ENCODE measurements around the gene EIF2A. TPM values are rescaled to one million over a fixed set of nuclear protein-coding genes. Genes with fewer than 3 reads are reported as not detected.

EIF2A gene
- total RNA-seq, 1 donor from 2014 or later: 124 TPM

DNA sequence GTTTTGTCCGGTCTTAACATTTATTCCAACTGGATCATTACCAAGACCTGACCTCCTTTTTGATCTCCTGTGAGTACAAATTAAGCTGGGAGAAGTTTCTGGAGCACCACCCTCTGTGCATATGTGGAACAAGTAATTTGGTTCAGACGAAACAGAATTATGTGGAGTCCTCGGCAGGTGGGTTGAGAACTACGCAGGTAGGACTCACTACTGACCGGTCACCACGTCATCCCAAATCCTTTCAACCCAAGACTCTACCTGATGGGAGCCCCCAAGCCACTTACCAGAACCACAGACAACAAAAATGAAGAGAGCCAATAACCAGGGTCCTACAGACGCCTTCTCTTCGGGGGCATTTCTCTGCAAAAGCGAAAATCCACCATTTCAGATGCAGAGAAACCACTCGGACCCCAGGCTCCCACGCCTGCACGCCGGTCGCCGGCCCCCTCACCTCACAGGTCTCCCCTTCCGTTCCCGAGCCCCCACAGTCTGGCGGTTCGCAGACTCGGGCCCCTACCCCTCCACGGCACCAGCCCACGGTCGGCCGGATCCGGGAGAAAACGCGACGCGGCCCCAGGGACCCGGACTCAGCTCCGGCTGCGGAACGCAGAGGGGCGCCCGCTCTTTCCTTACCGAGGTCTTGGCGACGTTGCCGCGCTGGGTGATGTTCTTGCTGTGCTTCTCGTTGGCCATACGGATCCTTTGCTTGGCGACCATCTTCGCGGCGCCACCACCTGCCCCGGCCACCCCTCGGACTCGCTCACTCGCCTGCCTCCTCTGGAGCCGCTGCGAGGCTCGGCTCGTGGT, 965 bp upstream of the EIF2A start:
- peak overlapping the region; percentile 92 for H3K27ac Mint-ChIP-seq
- peaks cover 55% of the 10 kb centered on the region for H3K4me1 Mint-ChIP-seq (ENCODE audit: low read depth)
- intact Hi-C loops (cut with micrococcal nuclease): loop anchor here (1.0 to 10.0 kb wide), 7 partner anchors 58 to 793 kb away; partner anchors contain the start of genes COMMD2, ERICH6, MED12L and SELENOT
- H3K27me3 Mint-ChIP-seq (ENCODE audit: low read depth): no peaks in the 10 kb centered on the region
- H3K36me3 Mint-ChIP-seq (ENCODE audit: low read depth): peaks cover 75% of the 10 kb centered on the region
- peak; percentile 50 for DNase-seq (ENCODE audit: low spot score)
- H3K4me3 Mint-ChIP-seq (ENCODE audit: low read depth): peak overlapping the region; percentile 97
- no peaks in the 10 kb centered on the region for H3K9me3 Mint-ChIP-seq

DNA sequence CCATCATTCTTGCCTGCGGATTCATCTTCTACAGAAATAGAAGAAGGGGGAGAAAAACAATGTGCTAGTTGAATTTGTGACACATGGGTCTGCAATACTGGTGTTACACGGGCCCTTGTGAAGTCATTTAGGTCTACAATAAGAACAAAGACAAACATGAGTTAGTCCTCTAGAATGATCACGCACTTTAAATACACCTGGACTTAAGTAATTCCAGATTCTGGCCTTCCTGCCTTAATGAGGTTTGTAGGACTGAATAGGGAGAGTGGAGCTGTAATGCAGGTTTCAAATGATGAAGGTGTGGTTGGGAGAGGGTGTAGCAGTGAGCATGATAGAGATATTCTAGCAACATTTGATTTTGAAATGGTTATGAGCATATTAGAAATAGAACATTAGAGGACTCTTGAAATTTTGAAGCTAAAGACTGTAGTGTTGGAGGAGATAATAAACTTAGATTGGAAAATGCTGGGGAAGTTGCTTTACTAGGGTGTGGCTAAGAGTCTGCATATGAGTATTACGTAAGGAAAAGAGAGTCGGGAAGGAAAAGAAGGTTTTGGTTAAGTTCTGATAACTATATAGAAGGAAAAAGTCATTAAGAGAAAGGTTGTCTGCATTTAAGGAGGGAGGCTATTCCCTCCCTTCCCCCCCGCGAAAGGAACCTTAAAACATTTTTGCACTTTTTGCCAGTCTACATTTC, 606 bp downstream of the EIF2A start:
- H3K4me1 Mint-ChIP-seq (ENCODE audit: low read depth): peaks cover 53% of the 10 kb centered on the region
- peak overlapping the region; percentile 97 for H3K4me3 Mint-ChIP-seq (ENCODE audit: low read depth)
- H3K36me3 Mint-ChIP-seq (ENCODE audit: low read depth): peaks cover 67% of the 10 kb centered on the region
- no peaks in the 10 kb centered on the region for H3K27me3 Mint-ChIP-seq (ENCODE audit: low read depth)
- no peak for DNase-seq (ENCODE audit: low spot score)
- H3K9me3 Mint-ChIP-seq: no peaks in the 10 kb centered on the region
- peak overlapping the region; percentile 92 for H3K27ac Mint-ChIP-seq
- intact Hi-C loops (cut with micrococcal nuclease): loop anchor here (1.0 to 10.0 kb wide), 4 partner anchors 36 to 794 kb away; partner anchors contain the start of genes COMMD2 and MED12L

DNA sequence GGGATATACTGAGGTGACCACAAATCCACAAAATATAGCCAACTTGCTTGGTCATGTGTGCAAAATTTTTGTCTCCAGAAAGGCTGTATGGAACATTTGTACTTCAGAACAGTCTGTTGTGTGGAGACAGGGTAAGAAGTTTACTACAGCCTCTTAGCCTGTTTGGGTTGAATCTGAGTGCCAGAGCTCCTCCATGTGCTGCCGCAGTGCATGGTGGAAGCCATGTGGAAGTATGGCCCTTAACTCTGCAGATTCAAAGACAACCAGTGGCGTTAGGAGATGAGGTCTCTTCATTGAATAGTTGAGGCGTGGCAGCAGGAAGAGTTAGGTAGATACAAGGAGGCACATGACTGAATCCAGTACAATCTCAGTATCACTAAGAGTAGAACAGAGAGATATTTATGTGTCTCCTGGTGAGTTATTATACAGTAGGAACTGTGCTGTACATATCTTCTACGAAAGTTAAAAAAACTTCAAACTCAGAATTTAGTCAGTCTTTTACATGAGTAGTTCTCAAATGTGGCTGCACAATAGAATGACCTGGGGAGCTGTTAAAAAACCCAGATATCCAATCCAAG, 9.4 kb downstream of the EIF2A start:
- no peak overlapping the region for H3K4me3 Mint-ChIP-seq (ENCODE audit: low read depth)
- H3K36me3 Mint-ChIP-seq (ENCODE audit: low read depth): peaks cover 66% of the 10 kb centered on the region
- DNase-seq (ENCODE audit: low spot score): no peak
- intact Hi-C loops (cut with micrococcal nuclease): no loop called here
- peaks cover 39% of the 10 kb centered on the region for H3K4me1 Mint-ChIP-seq (ENCODE audit: low read depth)
- H3K9me3 Mint-ChIP-seq: no peaks in the 10 kb centered on the region
- H3K27me3 Mint-ChIP-seq (ENCODE audit: low read depth): no peaks in the 10 kb centered on the region
- no peak overlapping the region for H3K27ac Mint-ChIP-seq

DNA sequence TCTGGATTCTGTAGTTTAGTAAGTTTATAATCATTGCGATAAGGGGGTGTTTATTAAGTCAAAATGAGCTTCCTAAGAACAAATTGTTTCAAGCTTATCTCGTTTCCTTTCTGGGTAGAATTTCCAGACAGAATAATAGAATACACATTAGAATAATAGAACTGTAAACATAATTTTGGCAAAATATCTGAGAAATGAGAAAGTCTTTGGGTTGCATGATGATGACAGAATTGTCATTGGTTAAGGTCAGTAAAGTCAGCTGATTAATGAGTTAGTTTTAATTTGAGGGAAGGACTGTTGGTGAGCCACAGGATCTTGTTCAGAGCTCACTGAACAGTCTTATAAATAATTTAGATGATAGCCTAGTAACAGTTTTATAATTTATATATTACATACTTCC, 10.2 kb downstream of the EIF2A start:
- H3K27ac Mint-ChIP-seq: no peak overlapping the region
- no peaks in the 10 kb centered on the region for H3K27me3 Mint-ChIP-seq (ENCODE audit: low read depth)
- H3K36me3 Mint-ChIP-seq (ENCODE audit: low read depth): peaks cover 65% of the 10 kb centered on the region

DNA sequence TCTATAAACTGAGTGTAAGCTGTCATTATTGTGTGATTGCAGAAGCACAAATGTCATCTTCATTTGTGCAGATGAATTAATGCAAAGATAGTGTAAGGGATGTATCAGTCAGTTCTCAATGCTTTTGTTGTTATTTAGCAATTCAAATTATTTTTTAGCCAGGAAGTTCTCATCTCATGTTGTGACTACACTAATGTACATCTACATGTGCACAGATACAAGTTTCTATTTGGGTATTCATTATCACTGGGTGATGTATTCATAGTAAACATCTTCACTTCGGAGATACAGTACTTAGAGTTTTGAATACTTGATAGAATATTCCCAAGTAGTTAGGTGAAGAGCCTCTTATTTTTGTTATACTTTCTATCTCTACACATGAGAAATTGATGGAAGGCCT, 11.1 kb downstream of the EIF2A start:
- no peak for DNase-seq (ENCODE audit: low spot score)
- Mint-ChIP-seq H3K4me1 (ENCODE audit: low read depth) (peaks cover 32% of the 10 kb centered on the region), H3K27ac (no peak overlapping the region), H3K27me3 (ENCODE audit: low read depth) (no peaks in the 10 kb centered on the region), H3K9me3 (no peaks in the 10 kb centered on the region), H3K4me3 (ENCODE audit: low read depth) (no peak overlapping the region), H3K36me3 (ENCODE audit: low read depth) (peaks cover 69% of the 10 kb centered on the region)
- intact Hi-C loops (cut with micrococcal nuclease): no loop called here

More for the DNA sequence above, 10.2 kb downstream of the EIF2A start:
- no peak for DNase-seq (ENCODE audit: low spot score)
- intact Hi-C loops (cut with micrococcal nuclease): no loop called here
- Mint-ChIP-seq H3K9me3 (no peaks in the 10 kb centered on the region), H3K4me1 (ENCODE audit: low read depth) (peaks cover 36% of the 10 kb centered on the region), H3K4me3 (ENCODE audit: low read depth) (no peak overlapping the region)

DNA sequence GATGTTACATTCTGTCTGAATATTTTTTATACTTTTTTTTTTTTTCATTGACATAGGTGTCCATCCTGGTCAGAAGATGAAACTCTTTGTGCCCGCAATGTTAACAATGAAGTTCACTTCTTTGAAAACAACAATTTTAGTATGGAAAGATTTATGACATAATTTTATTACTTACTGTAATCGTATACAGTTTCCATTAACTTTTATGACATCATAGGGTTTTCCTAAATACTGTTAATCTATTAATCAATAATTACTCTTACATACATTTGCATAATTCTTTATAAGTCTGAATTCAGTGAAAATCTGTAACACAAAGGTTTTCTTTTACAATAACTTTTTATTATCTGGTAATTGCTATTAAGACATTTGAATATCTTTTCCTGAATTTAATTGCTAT, 17.7 kb downstream of the EIF2A start:
- Mint-ChIP-seq H3K27me3 (ENCODE audit: low read depth) (no peaks in the 10 kb centered on the region), H3K27ac (no peak overlapping the region), H3K9me3 (no peaks in the 10 kb centered on the region), H3K4me1 (ENCODE audit: low read depth) (peaks cover 8% of the 10 kb centered on the region), H3K36me3 (ENCODE audit: low read depth) (peaks cover 60% of the 10 kb centered on the region), H3K4me3 (ENCODE audit: low read depth) (no peak overlapping the region)
- no peak for DNase-seq (ENCODE audit: low spot score)
- intact Hi-C loops (cut with micrococcal nuclease): no loop called here

DNA sequence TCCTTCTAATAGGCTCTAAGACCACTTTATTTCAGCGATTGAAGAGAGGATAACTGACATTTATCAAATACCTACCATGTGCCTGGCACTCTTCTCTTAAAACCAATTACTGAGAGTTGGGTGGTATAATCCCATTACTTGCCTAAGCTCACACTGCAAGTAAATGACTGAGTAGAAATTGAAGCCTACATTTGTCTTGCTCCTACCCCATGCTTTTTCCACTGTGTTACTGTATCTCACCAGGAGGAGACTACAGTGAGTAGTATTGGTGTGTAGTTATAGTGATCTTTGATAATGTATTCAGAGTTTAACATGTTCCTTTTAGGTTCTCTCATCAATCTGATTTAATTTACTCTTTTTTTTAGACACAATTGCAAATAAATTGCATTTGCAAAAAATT, 20.7 kb downstream of the EIF2A start:
- Mint-ChIP-seq H3K4me1 (ENCODE audit: low read depth) (no peaks in the 10 kb centered on the region), H3K27ac (no peak overlapping the region), H3K4me3 (ENCODE audit: low read depth) (no peak overlapping the region), H3K9me3 (no peaks in the 10 kb centered on the region), H3K27me3 (ENCODE audit: low read depth) (no peaks in the 10 kb centered on the region), H3K36me3 (ENCODE audit: low read depth) (peaks cover 61% of the 10 kb centered on the region)
- intact Hi-C loops (cut with micrococcal nuclease): no loop called here
- DNase-seq (ENCODE audit: low spot score): no peak

DNA sequence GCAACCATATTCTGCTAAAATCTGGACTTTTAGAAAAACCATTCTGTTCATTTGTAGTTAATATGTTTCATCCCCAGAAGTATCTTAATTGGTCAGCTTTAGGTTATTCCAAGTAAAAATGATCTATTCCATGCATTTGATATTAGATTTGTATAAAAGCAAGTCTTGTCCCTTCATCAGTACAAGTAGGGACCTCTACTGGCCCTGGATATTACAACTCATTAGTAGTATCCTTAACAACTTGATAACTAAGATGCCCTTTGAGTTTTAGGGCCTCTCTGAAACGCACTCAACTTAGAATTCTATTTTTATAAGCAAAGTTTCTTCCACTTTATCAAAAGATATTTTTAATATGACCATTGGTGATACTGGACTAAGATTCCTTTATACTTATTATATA, 31.3 kb downstream of the EIF2A start:
- intact Hi-C loops (cut with micrococcal nuclease): no loop called here
- Mint-ChIP-seq H3K27me3 (ENCODE audit: low read depth) (no peaks in the 10 kb centered on the region), H3K9me3 (no peaks in the 10 kb centered on the region), H3K36me3 (ENCODE audit: low read depth) (peaks cover 68% of the 10 kb centered on the region), H3K4me3 (ENCODE audit: low read depth) (no peak overlapping the region), H3K27ac (no peak overlapping the region), H3K4me1 (ENCODE audit: low read depth) (peaks cover 22% of the 10 kb centered on the region)
- no peak for DNase-seq (ENCODE audit: low spot score)

DNA sequence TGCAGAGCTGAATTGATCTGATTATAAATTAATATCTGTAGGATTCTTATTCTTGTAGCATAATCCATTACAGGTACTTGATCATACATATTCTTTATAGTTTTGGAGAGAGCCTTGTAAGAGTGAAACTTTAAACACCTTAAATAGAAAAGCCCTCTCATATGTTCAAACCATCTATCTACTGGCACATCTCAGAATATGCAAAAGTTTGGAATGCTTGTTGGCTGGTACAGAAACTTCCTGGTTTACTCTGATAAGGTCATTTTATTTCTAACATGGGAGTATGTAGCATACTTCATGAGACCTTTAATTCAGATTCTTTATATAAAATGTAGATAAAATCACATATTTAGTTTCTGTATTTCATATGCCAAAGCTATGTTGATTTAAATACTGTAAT, 34.6 kb downstream of the EIF2A start:
- no peak overlapping the region for H3K4me3 Mint-ChIP-seq (ENCODE audit: low read depth)
- DNase-seq (ENCODE audit: low spot score): no peak
- no peaks in the 10 kb centered on the region for H3K27me3 Mint-ChIP-seq (ENCODE audit: low read depth)
- no peaks in the 10 kb centered on the region for H3K9me3 Mint-ChIP-seq
- peak overlapping the region; percentile 43 for H3K27ac Mint-ChIP-seq
- intact Hi-C loops (cut with micrococcal nuclease): no loop called here
- peaks cover 24% of the 10 kb centered on the region for H3K4me1 Mint-ChIP-seq (ENCODE audit: low read depth)
- peaks cover 64% of the 10 kb centered on the region for H3K36me3 Mint-ChIP-seq (ENCODE audit: low read depth)

DNA sequence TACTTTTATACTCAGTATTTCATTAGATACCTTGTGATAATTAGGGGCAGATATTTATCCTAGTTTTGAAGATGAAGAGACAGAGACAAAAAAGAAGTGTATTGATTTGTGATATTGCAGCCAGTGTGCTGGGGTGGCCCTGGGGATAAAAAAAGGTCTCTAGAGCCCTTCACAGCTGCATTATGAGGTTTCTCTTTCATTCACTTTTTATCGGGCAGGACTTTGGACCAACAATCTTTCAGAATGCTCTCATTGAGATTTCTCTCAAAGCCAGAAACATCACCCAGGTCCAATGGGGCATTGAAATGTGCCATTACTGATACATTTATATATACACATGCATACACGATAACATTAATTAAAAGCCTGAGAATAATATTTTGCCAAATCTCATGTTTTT, 36.0 kb downstream of the EIF2A start:
- peak overlapping the region; percentile 42 for H3K27ac Mint-ChIP-seq
- peaks cover 21% of the 10 kb centered on the region for H3K4me1 Mint-ChIP-seq (ENCODE audit: low read depth)
- intact Hi-C loops (cut with micrococcal nuclease): loop anchor here (1.0 to 2.0 kb wide), 2 partner anchors 20 to 35 kb away; partner anchors contain the start of gene SELENOT
- no peak for DNase-seq (ENCODE audit: low spot score)
- no peaks in the 10 kb centered on the region for H3K9me3 Mint-ChIP-seq
- no peak overlapping the region for H3K4me3 Mint-ChIP-seq (ENCODE audit: low read depth)
- peaks cover 50% of the 10 kb centered on the region for H3K36me3 Mint-ChIP-seq (ENCODE audit: low read depth)
- H3K27me3 Mint-ChIP-seq (ENCODE audit: low read depth): no peaks in the 10 kb centered on the region

DNA sequence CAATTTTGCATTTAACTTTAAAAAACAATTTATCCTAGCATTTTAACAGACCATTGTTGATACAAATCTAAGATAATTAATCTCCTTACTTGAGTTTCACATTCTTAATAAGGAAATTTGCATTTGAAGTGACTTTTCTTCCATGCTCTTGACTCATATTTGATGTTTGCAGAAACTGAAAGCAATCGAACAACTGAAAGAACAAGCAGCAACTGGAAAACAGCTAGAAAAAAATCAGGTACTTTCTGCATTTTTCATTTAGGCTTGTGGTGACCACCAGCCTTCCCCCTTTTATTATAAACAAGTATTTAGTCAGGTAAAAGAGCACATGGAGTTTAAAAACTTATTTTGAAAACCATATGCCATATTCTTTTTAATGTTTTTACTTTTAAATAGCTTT, 36.4 kb downstream of the EIF2A start:
- intact Hi-C loops (cut with micrococcal nuclease): loop anchor here (1.0 to 2.0 kb wide), 2 partner anchors 20 to 36 kb away; partner anchors contain the start of gene SELENOT
- Mint-ChIP-seq H3K9me3 (no peaks in the 10 kb centered on the region), H3K4me1 (ENCODE audit: low read depth) (peaks cover 19% of the 10 kb centered on the region), H3K4me3 (ENCODE audit: low read depth) (peak overlapping the region; percentile 13), H3K27ac (peak overlapping the region; percentile 42), H3K27me3 (ENCODE audit: low read depth) (no peaks in the 10 kb centered on the region), H3K36me3 (ENCODE audit: low read depth) (peaks cover 48% of the 10 kb centered on the region)
- no peak for DNase-seq (ENCODE audit: low spot score)

DNA sequence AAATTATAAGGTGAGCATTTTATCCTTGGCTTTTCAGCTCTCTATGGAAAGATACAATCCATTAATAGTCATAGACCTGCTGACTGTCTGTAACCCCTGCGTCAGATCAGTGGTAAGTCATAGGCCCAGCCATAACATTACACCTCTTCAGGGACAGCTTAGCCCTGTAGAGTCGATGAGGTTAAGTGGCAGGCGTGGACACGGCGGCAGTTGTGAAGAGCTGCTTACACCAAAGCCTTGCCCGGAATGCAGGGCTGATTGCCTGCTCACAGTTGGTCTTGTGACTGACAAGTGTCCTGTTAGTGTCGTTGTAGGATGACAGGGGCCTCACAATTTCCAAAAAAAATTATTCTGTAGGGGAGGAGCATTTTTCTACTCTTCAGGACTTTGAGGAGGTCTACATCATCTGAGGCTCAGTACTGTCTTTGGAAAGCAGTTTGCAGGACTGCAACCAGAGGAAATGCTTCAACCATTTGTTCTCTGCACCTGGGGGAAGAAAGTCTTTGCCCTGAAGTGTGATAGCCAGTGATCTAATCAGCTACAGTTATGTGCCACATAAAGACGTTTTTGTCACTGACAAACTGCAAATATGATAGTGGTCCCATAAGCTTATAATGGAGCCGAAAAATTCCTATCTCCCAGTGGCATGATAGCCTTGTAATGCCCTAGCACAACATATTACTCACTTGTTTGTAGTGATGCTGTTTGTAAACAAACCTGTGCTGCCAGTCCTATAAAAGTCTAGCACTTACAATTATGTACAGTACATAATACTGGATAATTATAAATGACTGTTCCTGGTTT, 41.6 kb downstream of the EIF2A start:
- intact Hi-C loops (cut with micrococcal nuclease): no loop called here
- H3K27me3 Mint-ChIP-seq (ENCODE audit: low read depth): no peaks in the 10 kb centered on the region
- H3K9me3 Mint-ChIP-seq: no peaks in the 10 kb centered on the region
- peaks cover 27% of the 10 kb centered on the region for H3K36me3 Mint-ChIP-seq (ENCODE audit: low read depth)
- DNase-seq (ENCODE audit: low spot score): no peak
- peak overlapping the region; percentile 43 for H3K27ac Mint-ChIP-seq
- no peak overlapping the region for H3K4me3 Mint-ChIP-seq (ENCODE audit: low read depth)
- peaks cover 24% of the 10 kb centered on the region for H3K4me1 Mint-ChIP-seq (ENCODE audit: low read depth)
